Fibroblast of skin of left biceps (primary cell): Measurements from ENCODE around the gene PBOV1.

Experiments
- DNase-seq, 2 experiments: peaks; one replicate each; pipeline ENCODE4 v3.0.0-alpha.2; 2013; ENCODE audit warnings: low read depth in 2 of 2

The PBOV1 gene

GRCh38 chr6:138218449-138218848, at the start of gene PBOV1:
Gene PBOV1, minus strand, starts transcription at chr6:138218491. Its CDS starts 96 bp downstream, at chr6:138218395.
- DNase-seq = no peak

DNA sequence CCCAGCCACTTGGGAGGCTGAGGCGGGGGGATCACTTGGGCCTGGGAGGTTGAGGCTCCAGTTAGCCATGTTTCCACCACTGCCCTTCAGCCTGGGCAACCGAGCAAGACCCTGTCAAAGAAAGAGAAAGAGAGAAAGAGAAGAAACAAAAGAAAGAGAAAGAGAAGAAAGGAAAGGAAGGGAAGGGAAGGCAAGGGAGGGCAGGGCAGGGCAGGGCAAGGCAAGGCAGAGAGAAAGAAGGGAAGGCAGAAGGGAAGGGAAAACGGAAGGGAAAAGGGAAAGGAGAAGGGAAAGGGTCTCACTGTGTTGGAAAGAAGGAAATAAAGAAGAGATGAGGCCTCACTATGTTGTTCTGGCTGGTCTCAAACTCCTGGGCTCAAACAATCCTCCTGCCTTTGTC, 47.8 kb upstream of the PBOV1 start:
- DNase-seq = no peak

- DNase-seq = no peak
Observed at GRCh38 chr6:138264372-138264880, 46.1 kb upstream of the PBOV1 start.

- no peak for DNase-seq
Observed at GRCh38 chr6:138263963-138264362, 45.7 kb upstream of the PBOV1 start.

- DNase-seq = no peak
Observed at GRCh38 chr6:138261116-138261780, 43.0 kb upstream of the PBOV1 start.

- DNase-seq = no peak
Observed at GRCh38 chr6:138258991-138259390, 40.7 kb upstream of the PBOV1 start.

DNA sequence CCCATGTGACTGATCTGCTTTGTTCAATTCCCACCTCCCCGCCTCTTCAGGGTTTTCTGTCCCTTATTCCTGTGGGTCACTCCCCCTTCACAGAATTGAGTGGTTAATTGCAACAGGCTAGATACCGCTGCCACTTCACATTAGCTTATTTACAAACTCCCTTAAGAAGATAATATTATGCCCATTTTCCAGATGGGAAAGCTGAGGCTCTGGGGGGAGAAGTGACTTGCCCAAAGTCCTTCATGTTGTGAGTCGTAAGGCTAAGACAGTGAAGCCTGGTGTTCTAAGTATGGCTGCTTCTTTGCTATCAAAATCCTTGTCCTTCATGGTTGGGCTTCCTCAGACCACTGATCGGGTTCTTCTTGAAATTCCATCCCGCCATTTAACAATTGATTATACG, 39.9 kb upstream of the PBOV1 start:
- no peak for DNase-seq

GRCh38 chr6:138257638-138258040, 39.3 kb upstream of the PBOV1 start:
- no peak for DNase-seq

- no peak for DNase-seq
Observed at GRCh38 chr6:138255443-138255842, 37.2 kb upstream of the PBOV1 start.

GRCh38 chr6:138253731-138254130, 35.4 kb upstream of the PBOV1 start:
- DNase-seq = no peak

GRCh38 chr6:138250513-138251247, 32.4 kb upstream of the PBOV1 start:
- peak; percentile 63 to 68 for DNase-seq

DNA sequence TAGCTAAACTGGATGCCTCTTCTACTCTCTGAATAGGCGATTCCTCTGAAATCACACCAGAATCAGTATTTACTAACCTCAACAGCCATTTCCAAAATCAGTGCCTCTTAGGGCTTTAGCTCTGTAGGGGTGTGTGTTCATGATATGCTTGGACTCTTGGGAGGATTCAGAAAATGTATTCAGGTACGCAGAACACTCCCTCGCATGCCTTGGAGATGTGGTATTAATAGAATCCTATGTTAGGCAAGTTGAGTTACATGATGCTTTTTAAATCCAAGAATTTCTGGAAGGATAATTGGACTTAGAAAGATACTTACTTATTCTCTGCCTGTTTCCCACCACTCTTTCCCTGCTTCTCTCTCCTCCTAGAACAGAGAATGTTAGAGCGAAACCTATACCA, 31.8 kb upstream of the PBOV1 start:
- no peak for DNase-seq

DNA sequence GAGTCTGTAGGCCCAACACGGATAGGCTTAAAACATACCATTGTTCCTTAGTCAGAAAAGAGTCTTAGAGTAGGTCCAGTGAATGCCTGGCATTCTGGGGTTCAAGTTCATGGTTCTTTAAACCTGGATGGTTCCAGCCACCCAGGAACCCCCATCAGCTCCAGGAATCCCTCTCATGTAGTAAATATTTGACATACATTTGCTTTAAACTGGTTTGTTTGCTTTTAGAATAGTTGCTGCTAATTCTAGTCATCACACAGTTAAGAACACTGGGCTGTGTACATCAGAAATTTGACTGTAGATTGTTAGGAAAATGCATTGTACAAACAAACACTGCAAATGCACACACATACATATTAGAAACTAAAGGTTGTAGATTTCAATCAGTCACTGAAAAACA, 30.6 kb upstream of the PBOV1 start:
- no peak for DNase-seq

GRCh38 chr6:138248011-138248410, 29.7 kb upstream of the PBOV1 start:
- DNase-seq = no peak

GRCh38 chr6:138246650-138247440, 28.6 kb upstream of the PBOV1 start:
- no peak for DNase-seq

GRCh38 chr6:138245751-138246150, 27.5 kb upstream of the PBOV1 start:
- no peak for DNase-seq

DNA sequence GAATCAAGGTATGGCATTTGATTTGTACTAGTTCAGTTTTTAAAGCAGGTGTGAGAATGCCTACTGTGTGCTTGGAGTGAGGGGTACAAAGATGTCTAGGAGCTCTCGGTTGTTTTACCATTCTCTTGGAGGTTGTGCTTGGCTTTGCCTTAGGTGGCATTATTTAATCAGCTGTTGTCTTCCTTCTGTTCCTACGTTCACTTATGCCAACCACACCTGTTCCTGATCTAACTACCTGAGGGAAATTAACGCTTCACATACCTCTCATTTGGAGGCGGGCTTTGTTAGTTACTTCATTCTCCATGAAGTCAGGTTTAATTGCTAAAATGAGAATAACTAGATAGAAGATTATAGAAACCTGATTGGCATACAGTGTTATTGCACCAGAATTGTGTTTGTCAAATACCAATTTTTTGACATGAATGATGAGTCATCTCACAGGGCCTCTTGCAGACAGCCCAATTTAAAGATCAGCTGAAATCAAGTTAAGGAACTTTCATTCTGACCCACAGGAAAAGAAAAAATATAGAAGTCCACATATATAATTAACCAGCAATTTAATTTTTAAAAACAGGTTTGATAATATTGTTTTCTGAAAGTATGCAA, 24.8 kb upstream of the PBOV1 start:
- no peak for DNase-seq

GRCh38 chr6:138241934-138242333, 23.6 kb upstream of the PBOV1 start:
- DNase-seq = no peak

DNA sequence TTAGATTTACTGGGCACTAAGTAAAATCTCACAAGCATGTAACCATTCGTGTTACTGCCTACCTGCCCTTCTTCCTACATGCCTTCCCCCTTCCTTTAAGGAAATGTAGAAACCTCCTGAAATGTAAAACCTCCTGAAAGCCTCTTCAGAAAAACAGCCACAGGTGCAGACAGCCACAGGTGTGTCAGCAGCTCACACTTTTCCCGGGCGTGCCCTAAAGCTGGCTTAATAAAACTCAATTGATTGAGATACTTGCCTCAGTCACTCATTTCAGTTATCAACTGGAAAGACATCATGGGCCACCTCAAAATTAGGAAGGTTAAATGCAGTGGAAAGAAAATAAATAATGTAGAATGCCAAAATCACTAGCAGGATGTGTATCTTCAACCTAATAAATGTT, 23.1 kb upstream of the PBOV1 start:
- no peak for DNase-seq

GRCh38 chr6:138240476-138241245, 22.4 kb upstream of the PBOV1 start:
- peak; percentile 20 to 37 for DNase-seq

DNA sequence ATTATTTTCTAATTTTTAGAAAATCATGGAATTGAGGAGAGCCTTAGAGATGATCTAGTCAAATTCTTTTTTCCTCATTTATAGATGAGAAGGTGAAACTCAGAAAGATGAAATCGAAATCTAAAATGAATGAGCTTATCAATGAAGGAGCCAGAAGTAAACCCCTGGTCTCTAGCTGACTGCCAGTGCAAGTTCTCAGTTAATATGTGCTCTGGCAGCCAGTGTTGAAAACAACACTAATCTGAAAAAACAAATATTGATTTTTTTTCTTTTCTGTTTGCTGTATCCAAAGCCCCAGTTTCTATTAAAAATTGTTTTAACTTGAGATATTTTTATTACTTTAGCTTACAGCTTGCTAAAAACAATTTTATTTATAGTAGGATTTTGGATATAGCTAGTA, 21.5 kb upstream of the PBOV1 start:
- no peak for DNase-seq
